B cell (primary cell): ENCODE results near the gene LIN7B.

Experiments used
- CTCF ChIP-seq: fragments of 200-600 bp; IDR thresholded peaks from one replicate; pipeline ENCODE4 v1.8.0; 2022; ENCODE audit warnings: antibody characterized with exemption, mild to moderate bottlenecking
- EZH2 ChIP-seq: IDR thresholded peaks from 2 replicates; pipeline ENCODE4 v1.6.1; 2012; ENCODE audit warnings: borderline replicate concordance, low read depth, mild to moderate bottlenecking, moderate library complexity, low read length; ENCODE audit not compliant: insufficient read depth, poor library complexity, severe bottlenecking

GRCh38 chr19:49148784-49149651, 34.8 kb downstream of the LIN7B start:
- no peak for TF ChIP-seq CTCF
- no peak for TF ChIP-seq EZH2
